SIG-M5 (cell line): ENCODE measurements around the gene MRPL42.

Source experiments
- DNase-seq: peaks from one replicate; lab custom pipeline; 2025; lab: John Stamatoyannopoulos, UW

The MRPL42 gene

GRCh38 chr12:93500201-93500600 lies 32.9 kb downstream of the MRPL42 start:
- no peak for DNase-seq

GRCh38 chr12:93500667-93501066 lies 33.4 kb downstream of the MRPL42 start:
- no peak for DNase-seq

GRCh38 chr12:93502802-93503623 lies 35.7 kb downstream of the MRPL42 start:
- DNase-seq: no peak

- DNase-seq: no peak
These were observed 39.9 kb downstream of the MRPL42 start for GRCh38 chr12:93507165-93507564.

GRCh38 chr12:93509506-93509905 lies 42.2 kb downstream of the MRPL42 start:
- no peak for DNase-seq

- no peak for DNase-seq
These were observed 47.5 kb downstream of the MRPL42 start for GRCh38 chr12:93514853-93515252.

GRCh38 chr12:93518725-93519124 lies 51.4 kb downstream of the MRPL42 start:
- DNase-seq: no peak

GRCh38 chr12:93519859-93520258 lies 52.5 kb downstream of the MRPL42 start:
- DNase-seq: no peak

GRCh38 chr12:93520454-93520853 lies 53.1 kb downstream of the MRPL42 start:
- DNase-seq: no peak

- DNase-seq: no peak
These were observed 54.1 kb downstream of the MRPL42 start for GRCh38 chr12:93521225-93522080.

- no peak for DNase-seq
These were observed 57.2 kb downstream of the MRPL42 start for GRCh38 chr12:93524386-93525133.

GRCh38 chr12:93526786-93527428 lies 59.6 kb downstream of the MRPL42 start:
- no peak for DNase-seq

- no peak for DNase-seq
These were observed 63.0 kb downstream of the MRPL42 start for GRCh38 chr12:93530358-93530757.

- no peak for DNase-seq
These were observed 66.0 kb downstream of the MRPL42 start for GRCh38 chr12:93533310-93533709.

- no peak for DNase-seq
These were observed 68.9 kb downstream of the MRPL42 start for GRCh38 chr12:93536111-93536765.

GRCh38 chr12:93536766-93537488 lies 69.6 kb downstream of the MRPL42 start:
- no peak for DNase-seq

- DNase-seq: no peak
These were observed 70.5 kb downstream of the MRPL42 start for GRCh38 chr12:93537769-93538168.

GRCh38 chr12:93539821-93540220 lies 72.5 kb downstream of the MRPL42 start:
- DNase-seq: no peak

GRCh38 chr12:93540466-93540865 lies 73.2 kb downstream of the MRPL42 start:
- no peak for DNase-seq

GRCh38 chr12:93541578-93542225 lies 74.4 kb downstream of the MRPL42 start:
- no peak for DNase-seq
